NB4 (cell line): ENCODE results near the gene SLC37A3.
A peak's percentile ranks its signal among the peaks of the same experiment; 100 is the strongest.

Experiments used
- DNase-seq: peaks from one replicate; pipeline ENCODE4 v3.0.0; 2010; ENCODE audit warnings: low read depth
- H3K4me3 ChIP-seq: one replicate; pipeline ENCODE4 v1.5.1; 2011; ENCODE audit warnings: mild to moderate bottlenecking, low read depth, low read length, moderate library complexity
- MYC ChIP-seq: IDR thresholded peaks from 2 replicates; pipeline ENCODE4 v1.6.1; 2011; ENCODE audit warnings: low read depth, low read length
- POLR2A ChIP-seq: IDR thresholded peaks from 2 replicates; pipeline ENCODE4 v1.6.1; 2011; ENCODE audit warnings: mild to moderate bottlenecking; ENCODE audit not compliant: insufficient read length; ENCODE audit errors: extremely low read depth
- TF ChIP-seq, protein P1 (sequence below): IDR thresholded peaks from one replicate; pipeline ENCODE4 v1.5.1; 2012; ENCODE audit warnings: low read depth, low read length
- TF ChIP-seq, protein P2 (sequence below): IDR thresholded peaks from 2 replicates; pipeline ENCODE4 v1.6.1; 2011; ENCODE audit warnings: low read depth, low read length

Gene SLC37A3

GRCh38 chr7:140397784-140398750, at the start of gene SLC37A3:
SLC37A3 (minus strand) TSS chr7:140398530; CDS start chr7:140382526, 16,004 bp downstream.
- TF ChIP-seq, protein P1, sequence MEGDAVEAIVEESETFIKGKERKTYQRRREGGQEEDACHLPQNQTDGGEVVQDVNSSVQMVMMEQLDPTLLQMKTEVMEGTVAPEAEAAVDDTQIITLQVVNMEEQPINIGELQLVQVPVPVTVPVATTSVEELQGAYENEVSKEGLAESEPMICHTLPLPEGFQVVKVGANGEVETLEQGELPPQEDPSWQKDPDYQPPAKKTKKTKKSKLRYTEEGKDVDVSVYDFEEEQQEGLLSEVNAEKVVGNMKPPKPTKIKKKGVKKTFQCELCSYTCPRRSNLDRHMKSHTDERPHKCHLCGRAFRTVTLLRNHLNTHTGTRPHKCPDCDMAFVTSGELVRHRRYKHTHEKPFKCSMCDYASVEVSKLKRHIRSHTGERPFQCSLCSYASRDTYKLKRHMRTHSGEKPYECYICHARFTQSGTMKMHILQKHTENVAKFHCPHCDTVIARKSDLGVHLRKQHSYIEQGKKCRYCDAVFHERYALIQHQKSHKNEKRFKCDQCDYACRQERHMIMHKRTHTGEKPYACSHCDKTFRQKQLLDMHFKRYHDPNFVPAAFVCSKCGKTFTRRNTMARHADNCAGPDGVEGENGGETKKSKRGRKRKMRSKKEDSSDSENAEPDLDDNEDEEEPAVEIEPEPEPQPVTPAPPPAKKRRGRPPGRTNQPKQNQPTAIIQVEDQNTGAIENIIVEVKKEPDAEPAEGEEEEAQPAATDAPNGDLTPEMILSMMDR: no peak
- TF ChIP-seq, protein P2, sequence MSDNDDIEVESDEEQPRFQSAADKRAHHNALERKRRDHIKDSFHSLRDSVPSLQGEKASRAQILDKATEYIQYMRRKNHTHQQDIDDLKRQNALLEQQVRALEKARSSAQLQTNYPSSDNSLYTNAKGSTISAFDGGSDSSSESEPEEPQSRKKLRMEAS: peak; percentile 94
- TF ChIP-seq MYC (peak; percentile 64; the same call in 1 of the 2 replicates), POLR2A (peak; percentile 21)
- peak within 1 kb of the TSS; percentile 29 for H3K4me3 ChIP-seq
- peak; percentile 69 for DNase-seq

DNA sequence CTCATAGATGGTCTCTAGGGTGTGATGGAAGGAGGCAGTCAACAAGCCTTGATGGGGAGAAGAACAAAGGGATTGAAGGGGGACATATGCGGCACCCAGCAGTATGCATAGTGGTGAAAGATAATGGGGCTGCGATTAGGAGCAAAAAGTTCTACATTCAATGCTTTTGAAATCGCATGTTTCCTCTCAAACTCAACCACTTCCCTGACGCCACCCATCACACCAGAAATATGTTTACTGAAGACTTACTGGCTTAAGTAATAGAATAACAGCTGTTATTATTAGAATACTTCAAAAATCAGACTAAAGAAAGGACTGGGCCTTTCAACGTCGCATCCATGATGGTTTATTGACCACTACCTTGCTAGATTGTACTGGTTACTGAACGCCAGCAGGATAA, 49.5 kb upstream of the SLC37A3 start:
- TF ChIP-seq, protein P1: no peak
- TF ChIP-seq MYC (no peak), POLR2A (no peak)
- TF ChIP-seq, protein P2: no peak
- DNase-seq: no peak
- no peak overlapping the region for H3K4me3 ChIP-seq

DNA sequence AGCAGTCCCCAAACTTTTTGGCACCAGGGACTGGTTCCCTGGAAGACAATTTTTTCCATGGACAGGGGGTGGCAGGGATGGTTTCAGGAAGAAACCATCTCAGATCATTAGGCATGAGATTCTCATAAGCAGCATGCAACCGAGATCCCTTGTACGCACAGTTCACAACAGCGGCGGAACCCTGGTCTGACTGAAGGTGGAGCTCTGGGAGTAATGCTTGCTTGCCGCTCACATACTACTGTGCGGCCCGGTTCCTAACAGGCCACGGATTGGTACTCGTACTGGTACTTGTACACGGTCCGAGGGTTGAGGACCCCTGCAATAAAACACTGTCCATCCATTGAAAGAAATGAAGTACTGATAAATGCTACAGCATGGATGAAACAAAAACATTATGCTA, 48.1 kb upstream of the SLC37A3 start:
- DNase-seq: no peak
- no peak overlapping the region for H3K4me3 ChIP-seq
- TF ChIP-seq, protein P2: no peak
- TF ChIP-seq POLR2A (no peak), MYC (no peak)
- TF ChIP-seq, protein P1: no peak

- no peak for DNase-seq
- H3K4me3 ChIP-seq: no peak overlapping the region
- TF ChIP-seq MYC: no peak
Measured at GRCh38 chr7:140441519-140441918, 43.2 kb upstream of the SLC37A3 start.

DNA sequence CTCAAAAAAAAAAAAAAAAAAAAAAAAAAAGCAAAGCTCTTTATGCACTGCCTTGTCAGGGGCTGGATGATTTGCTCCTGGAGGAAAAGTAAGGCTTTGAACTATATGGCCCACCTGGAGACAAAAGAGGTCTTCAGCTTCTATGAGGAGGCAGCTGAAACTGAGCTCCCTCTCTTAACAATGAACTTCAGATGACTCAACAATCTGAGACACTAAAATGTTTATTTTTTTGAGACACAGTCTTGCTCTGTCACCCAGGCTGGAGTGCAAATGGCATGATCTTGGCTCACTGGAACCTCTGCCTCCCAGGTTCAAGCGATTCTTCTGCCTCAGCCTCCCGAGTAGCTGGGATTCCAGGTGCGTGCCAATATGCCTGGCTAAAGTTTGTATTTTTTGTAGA, 42.3 kb upstream of the SLC37A3 start:
- TF ChIP-seq, protein P1: no peak
- no peak for TF ChIP-seq POLR2A
- TF ChIP-seq MYC: no peak
- TF ChIP-seq, protein P2: no peak
- no peak for DNase-seq

GRCh38 chr7:140439359-140439758, 41.0 kb upstream of the SLC37A3 start:
- DNase-seq: no peak
- TF ChIP-seq, protein P2: no peak
- TF ChIP-seq POLR2A (no peak), MYC (no peak)
- TF ChIP-seq, protein P1: no peak
- H3K4me3 ChIP-seq: no peak overlapping the region

More for the DNA sequence above, 42.3 kb upstream of the SLC37A3 start:
- no peak overlapping the region for H3K4me3 ChIP-seq
